G401 (cell line): Measurements from ENCODE around the gene ETV6. TPM values are rescaled to one million over a fixed set of nuclear protein-coding genes. Genes with fewer than 3 reads are reported as not detected.
"Not testable (repeated sequence)": the region's sequence is repeated elsewhere in the genome, so short reads cannot be mapped to it uniquely, and the experiment has no call there.

Experiments used
- DNase-seq: peaks from one replicate; pipeline ENCODE4 v3.0.0-alpha.2; 2015; ENCODE audit warnings: low spot score
- in situ Hi-C: cut with HindIII; loops from 2 replicates; pipeline ENCODE4 v1.10.0; 2016; ENCODE audit warnings: low sequenced_read_pairs, mixed read lengths
- total RNA-seq: library from RNA; depleted of rRNA; stranded (reverse); fragments of >200 nt; shearing (Covaris generic); gene quantifications from 2 replicates; pipeline ENCODE4 v1.2.3, GENCODE V29; 2014; rRNA removed

The ETV6 gene
- 1.3 and 1.8 TPM in 2 replicates for total RNA-seq

DNA sequence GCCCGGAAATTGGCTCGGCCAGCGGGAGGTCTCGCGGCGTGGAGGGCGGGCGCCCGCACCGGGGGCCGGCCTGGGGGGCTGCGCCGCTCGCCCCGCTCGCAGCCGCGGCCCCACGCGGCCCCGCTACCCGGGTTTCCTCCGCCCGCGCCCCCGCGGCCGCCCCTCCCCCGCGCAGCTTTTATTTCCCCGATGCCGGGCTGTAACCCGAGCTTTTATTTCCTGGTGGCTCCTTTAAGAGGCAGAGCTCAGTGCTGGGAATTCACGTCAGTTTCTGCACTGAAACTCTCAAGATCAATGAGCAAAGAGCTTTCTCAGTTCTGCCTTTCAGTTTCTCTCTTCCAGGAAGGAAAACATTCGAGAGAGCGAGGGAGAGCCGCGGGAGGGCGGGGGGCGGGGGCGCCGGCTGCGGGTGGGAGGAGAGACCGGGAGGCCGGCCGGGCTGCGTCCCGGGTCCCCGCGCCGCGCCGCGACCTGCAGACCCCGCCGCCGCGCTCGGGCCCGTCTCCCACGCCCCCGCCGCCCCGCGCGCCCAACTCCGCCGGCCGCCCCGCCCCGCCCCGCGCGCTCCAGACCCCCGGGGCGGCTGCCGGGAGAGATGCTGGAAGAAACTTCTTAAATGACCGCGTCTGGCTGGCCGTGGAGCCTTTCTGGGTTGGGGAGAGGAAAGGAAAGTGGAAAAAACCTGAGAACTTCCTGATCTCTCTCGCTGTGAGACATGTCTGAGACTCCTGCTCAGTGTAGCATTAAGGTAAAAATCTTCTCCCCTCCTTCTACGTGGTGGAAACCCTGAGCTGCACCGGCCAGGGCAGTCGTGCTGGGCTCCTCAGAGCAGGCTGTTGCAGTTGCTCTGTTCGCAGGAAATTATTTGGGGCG is at the start of gene ETV6:
Gene ETV6 (plus strand): TSS at position 262 of the 873 bp plus-strand sequence. CDS start 454 bp downstream, at position 716.
- in situ Hi-C loops = no loop called here
- peak; percentile 64 for DNase-seq

DNA sequence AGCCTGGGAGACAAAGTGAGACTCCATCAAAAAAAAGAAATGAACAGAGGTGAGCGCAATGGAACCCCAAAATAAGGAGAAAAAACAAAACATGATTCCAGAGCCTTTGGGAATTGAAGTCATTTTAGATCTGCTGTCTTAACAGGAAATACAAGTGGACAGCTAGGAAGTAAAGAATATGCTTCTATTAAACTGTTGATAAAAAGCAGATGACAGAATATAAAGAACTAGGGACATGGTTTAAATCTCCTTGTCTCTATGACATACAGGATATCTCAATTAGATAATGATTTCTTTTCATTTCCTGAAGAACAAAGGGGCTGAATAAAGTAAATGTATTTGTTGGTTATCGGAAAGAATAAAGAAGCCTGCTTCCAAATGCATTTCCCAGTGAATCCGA is 49.3 kb upstream of the ETV6 start:
- no peak for DNase-seq
- in situ Hi-C loops = no loop called here

DNA sequence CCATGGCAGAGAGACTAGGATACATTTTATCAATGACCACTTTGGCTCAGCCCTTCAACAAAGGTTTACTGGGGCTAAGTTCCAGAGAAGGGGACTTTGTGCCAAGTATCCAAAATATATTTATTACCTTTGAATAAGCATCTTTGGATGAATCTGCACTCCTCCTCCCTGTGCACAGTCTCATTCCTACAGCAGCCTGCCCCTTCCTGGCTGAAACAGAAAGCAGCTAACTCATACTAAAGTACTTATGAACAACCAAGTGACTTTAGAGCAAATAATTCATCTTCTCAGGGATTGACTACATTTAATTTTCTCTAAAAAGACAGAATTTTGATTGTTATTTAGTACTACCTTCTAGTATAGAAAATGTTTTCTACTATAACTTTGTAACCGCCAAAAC is 47.8 kb upstream of the ETV6 start:
- in situ Hi-C loops = no loop called here

DNA sequence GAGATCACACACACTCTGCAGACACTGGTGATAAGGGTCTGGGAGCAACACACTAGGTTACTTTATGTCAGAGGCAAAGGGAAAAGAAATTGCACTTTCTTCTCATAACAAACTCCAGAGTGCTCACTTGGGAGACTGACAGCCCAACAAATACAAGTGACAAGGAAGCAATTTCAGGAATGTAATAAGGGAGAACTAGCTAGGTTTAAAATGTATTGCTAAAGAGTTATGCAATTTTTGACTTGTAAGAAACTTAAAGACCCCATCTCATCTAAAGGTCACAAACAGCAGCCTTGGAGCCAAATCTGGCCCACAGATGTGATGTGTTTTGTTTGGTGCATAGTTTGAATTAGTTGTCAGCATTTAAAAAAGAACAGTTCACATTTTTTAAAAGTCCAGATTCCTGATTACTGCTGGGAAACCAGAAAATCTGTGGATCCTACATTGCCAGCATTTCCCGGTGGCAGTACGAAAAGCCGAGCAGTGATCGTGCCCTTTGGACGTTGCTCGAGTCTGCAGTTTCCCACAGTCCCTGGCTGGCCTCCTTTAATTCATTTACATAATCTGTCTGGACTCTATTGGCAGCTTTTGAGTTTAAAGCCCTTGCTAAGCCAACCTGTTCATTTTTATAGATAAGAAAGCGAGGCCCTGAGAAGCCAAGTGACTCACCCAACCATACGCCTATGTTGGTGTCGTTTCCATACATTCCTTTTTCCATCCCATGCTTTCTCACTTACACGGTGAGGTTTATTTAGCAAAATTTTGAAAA is 42.0 kb upstream of the ETV6 start:
- DNase-seq = no peak
- in situ Hi-C loops = no loop called here

More for the DNA sequence above, 47.8 kb upstream of the ETV6 start:
- DNase-seq = no peak

DNA sequence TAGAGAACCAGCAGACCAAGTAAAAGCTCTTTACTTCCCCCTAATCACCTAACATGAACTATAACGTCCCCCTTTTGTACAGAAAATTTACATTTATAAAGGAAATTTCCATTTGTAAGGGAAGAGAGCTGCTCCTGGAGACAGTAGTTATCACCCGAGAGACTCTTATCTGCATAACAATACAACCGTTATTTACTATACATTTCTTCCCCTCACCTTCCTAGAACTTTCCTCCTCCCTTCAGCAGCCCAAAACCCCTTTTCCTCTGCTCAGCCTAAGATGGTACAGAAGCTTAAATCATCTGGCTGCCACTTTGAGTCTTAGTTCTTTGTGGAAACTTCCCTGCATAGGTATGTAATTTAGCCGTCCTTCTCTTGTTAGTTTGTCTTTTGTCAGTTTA is 40.4 kb upstream of the ETV6 start:
- no peak for DNase-seq
- in situ Hi-C loops = no loop called here

DNA sequence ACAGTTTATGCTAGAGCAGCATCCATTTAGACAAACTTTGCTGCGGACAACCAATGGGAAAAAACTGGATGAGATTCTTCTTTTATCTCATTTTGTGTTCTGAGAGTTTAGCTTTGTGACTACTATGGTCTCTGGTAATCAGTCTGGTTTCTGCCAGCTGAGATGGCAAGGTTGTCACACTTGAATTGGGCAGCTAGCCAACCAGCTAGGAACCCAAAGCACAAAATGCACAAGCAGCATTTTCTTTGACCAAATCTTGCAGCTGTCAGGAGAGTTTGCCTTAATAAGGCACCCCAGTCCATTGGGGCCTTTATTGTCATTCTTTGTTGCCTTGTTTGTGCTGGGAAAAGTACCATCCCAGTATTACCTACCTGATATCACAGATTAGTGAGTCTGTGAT is 34.0 kb upstream of the ETV6 start:
- no peak for DNase-seq

DNA sequence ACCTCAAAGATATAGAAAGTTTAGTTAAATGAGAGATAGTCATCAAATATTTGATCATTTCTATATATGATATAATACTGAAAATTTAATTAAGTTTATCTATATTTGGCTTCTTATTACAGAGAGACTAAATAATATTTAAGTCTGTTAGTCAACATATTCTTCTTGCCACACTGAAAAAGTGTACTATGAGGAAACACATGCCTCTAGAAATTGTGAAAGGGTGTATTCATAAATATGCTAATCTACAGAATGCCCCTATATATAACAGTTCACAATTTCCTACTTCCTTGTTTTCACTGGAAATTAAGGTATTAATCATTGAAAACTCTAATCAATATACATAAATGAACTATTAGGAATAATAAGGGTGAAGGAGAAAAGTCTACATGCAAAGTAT is 31.4 kb upstream of the ETV6 start:
- DNase-seq = no peak
- in situ Hi-C loops = no loop called here

More for the DNA sequence above, 34.0 kb upstream of the ETV6 start:
- in situ Hi-C loops = no loop called here

DNA sequence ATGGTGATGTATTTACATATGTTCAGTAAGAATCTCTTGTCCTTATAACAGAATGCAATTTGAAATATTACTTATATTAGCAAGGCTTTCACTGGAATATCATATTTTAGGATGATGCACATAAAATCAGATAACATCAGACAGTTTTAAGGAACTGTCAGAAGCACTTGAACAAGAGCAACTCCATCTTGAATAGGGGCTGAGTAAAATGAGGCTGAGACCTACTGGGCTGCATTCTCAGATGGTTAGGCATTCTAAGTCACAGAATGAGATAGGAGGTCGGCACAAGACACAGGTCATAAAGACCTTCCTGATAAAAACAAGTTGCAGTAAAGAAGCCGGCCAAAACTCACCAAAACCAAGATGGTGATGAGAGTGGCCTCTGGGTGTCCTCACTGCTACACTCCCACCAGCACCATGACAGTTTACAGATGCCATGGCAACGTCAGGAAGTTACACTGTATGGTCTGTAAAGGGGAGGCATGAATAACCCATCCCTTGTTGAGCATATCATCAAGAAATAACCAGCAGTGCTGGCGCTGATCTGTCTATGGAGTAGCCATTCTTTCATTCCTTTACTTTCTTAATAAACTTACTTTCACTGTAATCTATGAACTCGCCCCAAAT is 27.6 kb upstream of the ETV6 start:
- no peak for DNase-seq

DNA sequence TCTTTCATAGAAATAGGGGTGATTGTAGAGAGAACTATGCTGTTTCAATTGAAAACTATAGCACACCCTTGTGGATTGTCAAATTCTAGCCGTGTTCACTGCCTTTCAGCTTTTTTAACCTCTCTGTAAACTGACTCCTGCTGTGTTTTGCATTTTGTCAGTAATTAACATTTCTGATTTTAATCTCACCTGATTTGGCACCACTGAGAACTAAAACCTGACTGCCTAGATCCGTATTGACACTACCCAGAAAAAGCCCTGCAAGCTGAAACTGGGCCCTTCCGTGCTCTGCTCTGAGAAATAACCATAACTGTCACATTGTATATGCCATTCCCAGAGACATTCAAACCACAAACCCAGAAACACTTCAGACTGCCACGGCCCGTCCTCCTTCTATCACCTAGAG is 26.6 kb upstream of the ETV6 start:
- in situ Hi-C loops = no loop called here
- no peak for DNase-seq

More for the DNA sequence above, 27.6 kb upstream of the ETV6 start:
- in situ Hi-C loops = no loop called here

DNA sequence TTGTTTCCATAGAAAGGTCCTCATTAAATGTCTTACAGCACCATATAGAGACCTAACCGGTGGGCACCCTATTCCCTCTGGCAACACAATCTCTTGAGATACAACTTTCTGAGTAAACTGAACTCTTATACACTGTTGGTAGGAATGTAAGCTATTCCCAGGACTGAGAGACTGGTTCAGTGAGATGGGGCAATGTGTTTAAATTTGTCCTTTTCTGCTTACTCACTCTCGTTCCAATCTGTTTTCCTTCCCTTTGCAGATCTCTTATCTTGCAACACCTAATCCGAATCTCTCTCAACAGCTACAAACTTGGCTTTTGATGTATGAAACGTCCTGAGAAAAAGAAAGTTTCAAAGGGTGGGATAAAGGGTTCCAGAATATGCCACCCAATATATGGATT is 26.1 kb upstream of the ETV6 start:
- no peak for DNase-seq
- in situ Hi-C loops = no loop called here

DNA sequence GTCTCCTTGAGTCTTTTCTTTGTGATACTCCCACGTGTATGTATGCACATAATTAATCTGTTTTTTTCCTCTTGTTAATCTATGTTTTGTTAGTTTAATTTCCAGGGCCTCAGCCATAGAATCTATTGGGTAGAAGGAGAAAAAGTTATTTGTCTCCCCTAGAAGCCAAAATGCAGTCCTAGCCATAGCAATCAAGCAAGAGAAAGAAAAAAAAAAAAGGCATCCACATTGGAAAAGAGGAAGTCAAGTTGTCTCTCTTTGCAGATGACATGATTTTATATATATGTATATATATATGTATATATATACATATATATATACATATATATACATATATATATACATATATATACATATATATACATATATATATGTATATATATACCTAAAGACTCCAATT is 25.4 kb upstream of the ETV6 start:
- DNase-seq = no peak
- in situ Hi-C loops = no loop called here

DNA sequence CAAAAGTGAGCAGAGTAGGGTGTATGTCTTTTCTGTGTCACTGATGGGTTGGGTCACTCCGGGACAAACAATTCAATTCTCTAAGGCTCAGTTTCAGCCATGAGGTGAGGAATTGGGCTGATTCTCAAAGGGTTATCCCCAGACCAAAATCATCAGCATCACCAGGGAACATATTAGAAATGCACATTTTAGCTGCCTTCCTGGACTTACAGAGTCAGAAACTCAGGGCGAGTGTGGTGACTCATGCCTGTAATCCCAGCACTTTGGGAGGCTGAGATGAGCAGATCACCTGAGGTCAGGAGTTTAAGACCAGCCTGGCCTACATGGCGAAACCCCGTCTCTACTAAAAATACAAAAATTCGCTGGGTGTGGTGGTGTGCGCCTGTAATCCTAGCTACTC is 21.8 kb upstream of the ETV6 start:
- in situ Hi-C loops, DNase-seq: not testable (repeated sequence)

DNA sequence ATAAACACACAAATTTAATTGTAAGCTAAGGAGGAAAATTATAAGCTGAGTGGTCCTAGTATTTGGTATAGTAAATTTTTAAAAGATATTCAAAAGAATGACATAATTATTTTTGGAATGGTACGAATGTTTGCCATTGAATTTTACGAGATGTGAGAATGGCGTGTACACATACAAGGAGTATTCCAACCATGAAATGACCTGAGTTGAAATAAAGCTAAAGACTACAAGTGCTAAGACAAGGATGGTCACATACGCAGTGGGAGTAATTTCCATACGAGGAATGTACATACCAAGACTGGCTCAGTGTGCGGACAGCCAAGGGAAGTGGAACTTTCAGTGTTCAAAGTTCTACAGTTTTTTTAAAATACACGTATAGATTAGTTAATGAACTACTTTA is 21.1 kb upstream of the ETV6 start:
- DNase-seq = no peak
- in situ Hi-C loops = no loop called here

DNA sequence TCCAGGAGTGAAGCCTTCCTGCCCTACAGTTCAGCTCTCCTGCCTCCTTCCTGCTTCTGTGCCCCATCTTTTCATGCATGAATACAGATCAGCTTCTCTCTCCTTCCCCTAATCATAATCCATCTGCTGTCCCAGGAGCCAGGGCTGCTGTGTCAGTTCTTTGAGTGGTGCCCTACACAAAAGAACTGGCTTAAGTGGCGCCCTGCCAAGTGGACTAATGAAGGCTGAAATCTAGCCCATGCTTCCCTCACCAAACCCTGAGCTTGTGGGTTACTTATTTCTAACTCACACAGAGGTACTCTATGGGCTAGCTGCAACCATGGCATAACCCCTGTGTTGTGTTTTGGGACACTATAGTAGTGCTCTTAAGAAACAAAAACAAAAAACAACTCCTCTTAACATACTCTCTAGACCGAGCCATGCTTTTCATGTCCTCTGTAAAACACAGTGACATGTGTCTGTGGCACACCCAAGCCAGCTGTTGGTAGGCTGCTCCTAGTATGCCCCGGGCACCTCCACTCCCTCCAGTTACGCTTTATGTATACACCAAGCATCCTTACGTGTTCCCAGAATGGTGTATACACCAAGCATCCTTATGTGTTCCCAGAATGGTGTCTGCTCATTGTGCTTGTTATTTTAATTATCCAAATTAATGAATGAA is 19.3 kb upstream of the ETV6 start:
- in situ Hi-C loops = no loop called here
- no peak for DNase-seq

DNA sequence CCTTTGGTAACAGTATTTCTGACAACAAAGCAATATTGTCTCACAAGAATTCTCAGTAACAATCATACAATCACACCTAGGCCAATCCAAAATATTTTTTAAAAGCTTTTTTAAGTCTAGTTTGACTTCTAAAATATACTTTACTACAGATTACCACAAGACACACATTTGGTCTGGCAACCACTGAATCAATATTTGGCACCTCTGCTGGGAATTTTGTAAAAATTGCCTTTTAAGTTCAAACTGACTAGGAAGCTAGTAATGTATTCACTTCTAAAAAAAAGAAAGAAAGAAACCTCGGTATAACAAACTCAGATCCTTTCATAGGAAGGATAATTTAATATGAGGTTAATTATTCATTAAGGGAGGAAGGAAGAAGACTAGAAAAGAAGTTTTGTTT is 18.2 kb upstream of the ETV6 start:
- in situ Hi-C loops = no loop called here

DNA sequence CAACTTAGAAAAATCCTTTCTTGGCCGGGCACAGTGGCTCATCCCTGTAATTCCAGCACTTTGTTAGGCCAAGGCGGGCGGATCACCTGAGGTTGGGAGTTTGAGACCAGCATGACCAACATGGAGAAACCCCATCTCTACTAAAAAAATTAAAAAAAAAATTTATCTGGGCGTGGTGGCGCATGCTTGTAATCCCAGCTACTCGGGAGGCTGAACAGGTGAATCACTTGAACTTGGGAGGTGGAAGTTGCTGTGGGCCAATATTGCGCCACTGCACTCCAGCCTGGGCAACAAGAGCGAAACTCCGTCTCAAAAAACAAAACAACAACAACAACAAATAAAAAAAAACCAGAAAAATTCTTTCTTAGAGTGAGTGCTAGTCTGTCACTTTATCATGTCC is 17.6 kb upstream of the ETV6 start:
- in situ Hi-C loops, DNase-seq: not testable (repeated sequence)

More for the DNA sequence above, 18.2 kb upstream of the ETV6 start:
- DNase-seq = no peak

DNA sequence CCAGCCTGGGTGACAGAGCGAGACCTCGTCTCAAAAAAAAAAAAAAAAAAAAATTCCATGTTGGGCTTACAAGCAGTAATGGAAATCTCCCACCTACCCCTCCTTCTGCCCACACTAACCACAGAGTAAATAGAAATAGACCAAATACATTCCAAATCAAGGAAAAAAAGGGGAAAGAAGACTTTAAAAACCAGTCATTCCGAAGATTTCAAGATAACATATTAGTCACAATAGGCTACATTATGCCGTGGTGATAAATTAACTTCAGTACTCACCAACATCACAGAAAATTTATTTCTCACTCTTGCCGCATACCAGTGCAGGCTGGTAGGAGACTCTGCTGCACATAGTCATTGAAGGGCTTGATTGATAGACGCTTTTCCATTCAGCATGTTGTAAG is 15.5 kb upstream of the ETV6 start:
- in situ Hi-C loops = no loop called here
- no peak for DNase-seq

DNA sequence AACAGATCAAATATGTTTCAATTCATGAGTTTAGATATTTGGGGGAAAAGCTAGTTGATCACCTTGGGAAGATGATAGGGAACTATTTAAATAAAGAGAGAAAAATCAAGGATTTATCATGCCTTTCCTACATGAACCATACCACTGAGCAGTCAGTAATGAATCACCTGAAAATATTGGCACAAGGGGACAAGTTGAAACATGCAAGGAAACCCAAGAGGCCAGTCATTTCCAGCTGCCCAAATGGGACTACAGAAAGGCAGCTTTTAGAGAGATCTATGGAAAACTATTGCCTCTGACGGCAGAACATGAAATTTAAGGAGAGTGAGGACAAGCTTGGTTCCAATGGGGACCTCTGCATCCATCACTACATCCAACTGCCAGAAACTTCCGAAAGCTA is 14.1 kb upstream of the ETV6 start:
- in situ Hi-C loops = no loop called here
- no peak for DNase-seq

DNA sequence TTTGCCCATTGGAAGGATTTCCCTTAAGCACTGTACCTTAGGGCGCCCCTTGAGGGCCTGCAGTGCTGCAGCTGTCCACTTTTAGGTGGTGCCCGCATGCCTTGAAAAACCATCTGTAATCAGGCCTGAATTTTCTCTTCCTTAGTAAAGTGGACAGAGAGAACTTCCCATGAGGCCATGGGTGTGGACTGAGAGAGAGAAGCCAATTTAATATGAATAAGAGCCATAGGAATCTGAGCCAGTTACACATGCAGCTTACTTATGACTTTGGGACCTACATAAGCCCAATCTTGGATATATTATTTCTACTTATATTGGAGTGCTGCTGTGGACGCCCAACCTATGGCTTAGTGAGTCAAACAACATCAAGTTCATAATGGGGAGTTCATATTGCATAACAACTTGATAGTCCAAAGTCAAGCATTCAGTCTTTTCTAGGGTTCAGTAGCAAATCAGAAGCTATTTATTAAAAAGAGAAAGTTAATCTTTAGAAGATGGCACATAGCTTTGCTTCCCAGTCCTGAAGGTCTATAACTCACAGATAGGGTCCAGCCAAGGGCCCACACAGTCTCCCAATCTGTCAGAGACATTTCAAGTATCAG is 11.1 kb upstream of the ETV6 start:
- in situ Hi-C loops = no loop called here
- no peak for DNase-seq
